Epithelial cell of prostate (primary cell): ENCODE results near the gene NOP53.
"Not testable (repeated sequence)": the region's sequence is repeated elsewhere in the genome, so short reads cannot be mapped to it uniquely, and the experiment has no call there.

Source experiments
- DNase-seq: peaks from one replicate; pipeline ENCODE4 v3.0.0-alpha.2; 2011; ENCODE audit warnings: low read depth, low spot score
- H3K27ac ChIP-seq: fragments of 450-650 bp; 2 replicates; pipeline ENCODE4 v1.5.1; 2017; ENCODE audit warnings: mild to moderate bottlenecking

NOP53 gene

GRCh38 chr19:47802521-47803043, 57.2 kb downstream of the NOP53 start:
- no peak for DNase-seq
- no peak overlapping the region for H3K27ac ChIP-seq

- not testable (repeated sequence) for H3K27ac ChIP-seq
These were observed 57.8 kb downstream of the NOP53 start for GRCh38 chr19:47803148-47803547.

GRCh38 chr19:47803671-47804070, 58.3 kb downstream of the NOP53 start:
- not testable (repeated sequence) for H3K27ac ChIP-seq, DNase-seq

More at GRCh38 chr19:47803148-47803547, 57.8 kb downstream of the NOP53 start:
- not testable (repeated sequence) for DNase-seq

- not testable (repeated sequence) for DNase-seq, H3K27ac ChIP-seq
These were observed 59.1 kb downstream of the NOP53 start, which contains the start of gene TPRX1 for GRCh38 chr19:47804451-47804850. TSS of gene TPRX1 (minus strand) at chr19:47804551. CDS start at chr19:47804539, 12 bp downstream.

- DNase-seq, result no peak
- no peak overlapping the region for H3K27ac ChIP-seq
These were observed 60.0 kb downstream of the NOP53 start for GRCh38 chr19:47805313-47805712.

- no peak for DNase-seq
- no peak overlapping the region for H3K27ac ChIP-seq
These were observed 61.1 kb downstream of the NOP53 start for GRCh38 chr19:47806435-47806834.
